GM18511 (cell line): ENCODE data around the gene AQP7.
"Not testable (repeated sequence)": the region's sequence is repeated elsewhere in the genome, so short reads cannot be mapped to it uniquely, and the experiment has no call there.

Experiments used
- ATAC-seq: cut with Tn5 transposase; IDR thresholded peaks from one replicate; pipeline ENCODE4 v1.9.1; 2021; ENCODE audit warnings: mild to moderate bottlenecking, moderate library complexity; ENCODE audit not compliant: unreplicated experiment

AQP7 gene

GRCh38 chr9:33434317-33435105 lies 32.1 kb upstream of the AQP7 start:
- ATAC-seq: no peak

GRCh38 chr9:33433871-33434270 lies 31.5 kb upstream of the AQP7 start:
- ATAC-seq: no peak

- no peak for ATAC-seq
These were observed 29.1 kb upstream of the AQP7 start for GRCh38 chr9:33431420-33431819.

GRCh38 chr9:33430942-33431341 lies 28.6 kb upstream of the AQP7 start:
- no peak for ATAC-seq

- no peak for ATAC-seq
These were observed 27.1 kb upstream of the AQP7 start for GRCh38 chr9:33429256-33429985.

GRCh38 chr9:33426843-33427293 lies 24.5 kb upstream of the AQP7 start:
- no peak for ATAC-seq

- no peak for ATAC-seq
These were observed 22.8 kb upstream of the AQP7 start for GRCh38 chr9:33425128-33425533.

GRCh38 chr9:33424492-33424891 lies 22.1 kb upstream of the AQP7 start:
- not testable (repeated sequence) for ATAC-seq

- not testable (repeated sequence) for ATAC-seq
These were observed 21.7 kb upstream of the AQP7 start for GRCh38 chr9:33424043-33424442.

- ATAC-seq: no peak
These were observed 17.4 kb upstream of the AQP7 start for GRCh38 chr9:33419708-33420303.

- ATAC-seq: no peak
These were observed 15.7 kb upstream of the AQP7 start for GRCh38 chr9:33418090-33418489.

- no peak for ATAC-seq
These were observed 14.6 kb upstream of the AQP7 start for GRCh38 chr9:33416996-33417395.

GRCh38 chr9:33415501-33416038 lies 13.2 kb upstream of the AQP7 start:
- ATAC-seq: peak; percentile 62

- ATAC-seq: no peak
These were observed 12.6 kb upstream of the AQP7 start for GRCh38 chr9:33414889-33415500.

- ATAC-seq: no peak
These were observed 11.9 kb upstream of the AQP7 start for GRCh38 chr9:33414268-33414667.

- ATAC-seq: no peak
These were observed 5.7 kb upstream of the AQP7 start for GRCh38 chr9:33408087-33408486.

GRCh38 chr9:33407061-33407460 lies 4.7 kb upstream of the AQP7 start:
- no peak for ATAC-seq

- ATAC-seq: no peak
These were observed 2.5 kb upstream of the AQP7 start for GRCh38 chr9:33404788-33405362.

- no peak for ATAC-seq
These were observed 1.8 kb upstream of the AQP7 start for GRCh38 chr9:33403941-33404787.

GRCh38 chr9:33401809-33402208 lies 559 bp downstream of the AQP7 start:
- ATAC-seq: not testable (repeated sequence)
